Spleen (tissue), 11 donors: ENCODE data around the gene TARP.

Experiments
- DNase-seq: peaks from one replicate; pipeline ENCODE4 v3.0.0-alpha.2; 2020
- H3K27ac ChIP-seq, 8 donors: fragments of 200-600 bp; sonication (generic) in 7 of 8; 1 replicate in 4 of 8; 2 replicates in 4 of 8; pipeline versions ENCODE4 v1.5.0 to v1.8.0; 2016 to 2021; ENCODE audit warnings: inconsistent platforms in 4 of 8, mild to moderate bottlenecking in 4 of 8, moderate library complexity in 1 of 8
- H3K27me3 ChIP-seq, 7 donors: fragments of 200-600 bp; sonication (generic) in 6 of 7; replicated peaks in 1 of 7; 1 replicate in 4 of 7; 2 replicates in 3 of 7; pipeline versions ENCODE4 v1.5.0 to v1.8.0; 2016 to 2021; ENCODE audit warnings: inconsistent platforms in 3 of 7, mild to moderate bottlenecking in 1 of 7
- H3K36me3 ChIP-seq, 6 donors: fragments of 200-600 bp; sonication (generic) in 5 of 6; 1 replicate in 4 of 6; 2 replicates in 2 of 6; pipeline versions ENCODE4 v1.5.0 to v1.8.0; 2016 to 2021; ENCODE audit warnings: inconsistent platforms in 2 of 6
- H3K4me1 ChIP-seq, 6 donors: fragments of 200-600 bp; sonication (generic) in 5 of 6; 1 replicate in 3 of 6; 2 replicates in 3 of 6; pipeline versions ENCODE4 v1.5.0 to v1.8.0; 2016 to 2021; ENCODE audit warnings: inconsistent platforms in 3 of 6
- H3K4me3 ChIP-seq, 8 donors: fragments of 200-600 bp; sonication (generic) in 7 of 8; 1 replicate in 4 of 8; 2 replicates in 4 of 8; pipeline versions ENCODE4 v1.5.0 to v1.8.0; 2016 to 2021; ENCODE audit warnings: inconsistent platforms in 4 of 8, mild to moderate bottlenecking in 4 of 8, moderate library complexity in 2 of 8
- H3K9me3 ChIP-seq, 8 donors: fragments of 200-600 bp; sonication (generic) in 7 of 8; 1 replicate in 4 of 8; 2 replicates in 4 of 8; pipeline versions ENCODE4 v1.5.0 to v1.8.0; 2016 to 2021; ENCODE audit warnings: inconsistent platforms in 4 of 8
- POLR2A ChIP-seq, 3 donors: fragments of 450-650 bp; IDR thresholded peaks; one replicate each; pipeline ENCODE4 v1.5.1; 2017; ENCODE audit warnings: antibody characterized with exemption in 3 of 3, mild to moderate bottlenecking in 1 of 3
- POLR2AphosphoS5 ChIP-seq, 3 donors: sonication (generic); formaldehyde crosslinking; IDR thresholded peaks; one replicate each; pipeline ENCODE4 v1.5.1; 2017; ENCODE audit warnings: antibody characterized with exemption in 3 of 3
- WGBS, 5 donors: extraction: QIAGEN DNeasy Blood & Tissue Kit in 3 of 5; methylation state at CpG; one replicate each; pipeline versions ENCODE4 v1.1.5 to v1.1.7; 2013 to 2018; 5-methylcytosine and 5-hydroxymethylcytosine counted together
- intact Hi-C: fragments of 100-400 bp; cut with DNase I; formaldehyde crosslinking; loops from one replicate; pipeline ENCODE4 v1.15.0; 2023; ENCODE audit warnings: low total_unique reads
- TF ChIP-seq, protein P1 (sequence below), 11 experiments: fragments of 200-600 bp in 7 of 11; fragments of 450-650 bp in 4 of 11; sonication (generic) in 4 of 11; IDR thresholded peaks in 8 of 11; conservative IDR thresholded peaks in 3 of 11; 1 replicate in 7 of 11; 2 replicates in 4 of 11; pipeline versions ENCODE4 v1.4.0 to v1.8.0; 2016 to 2021; ENCODE audit warnings: antibody characterized with exemption in 11 of 11, inconsistent platforms in 4 of 11, mild to moderate bottlenecking in 1 of 11
- donor health status: healthy with polysubstance abuse.
- donor health status: DM: no; HTN: no; CAD: no; lungs with moderate emphysema.
- donor health status: DM: no; HTN: no; CAD: no.
- donor health status: Bipolar disorder and iron deficiency.
- donor health status: healthy.
- donor health status: DM: no; HTN: no; CAD: no.
- donor health status: DM: yes; HTN: yes; CAD: no.

The TARP gene

DNA sequence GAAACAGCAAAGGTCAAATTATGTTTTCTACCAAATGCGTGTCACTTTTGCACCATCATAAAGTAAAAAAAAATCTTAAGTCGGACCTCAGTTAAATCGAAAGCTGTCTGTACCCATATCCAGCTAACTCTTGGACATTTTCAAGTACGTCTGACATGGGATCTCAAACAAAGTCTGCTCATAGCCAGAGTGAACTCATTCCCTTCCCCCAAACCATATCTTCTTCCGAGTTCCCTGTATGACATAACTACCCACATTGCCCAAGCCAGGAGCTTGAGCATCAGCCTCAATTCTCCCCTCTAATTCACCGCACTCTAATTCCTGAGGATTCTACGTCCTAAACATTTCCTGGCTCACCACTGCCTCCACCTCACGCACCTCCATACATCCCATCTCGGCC, 44.8 kb upstream of the TARP start:
- H3K9me3 ChIP-seq = no peaks in the 10 kb centered on the region
- no peaks in the 10 kb centered on the region for H3K27me3 ChIP-seq
- H3K4me1 ChIP-seq = peaks cover 0 to 38% (median 11%) of the 10 kb centered on the region in 6 donors
- H3K4me3 ChIP-seq = peak overlapping the region in 1 of 8 donors; percentile 49
- DNase-seq = no peak
- intact Hi-C loops = no loop called here
- H3K27ac ChIP-seq = peak overlapping the region in 6 of 8 donors; percentile 27 to 88 (median 52)
- no peaks in the 10 kb centered on the region for H3K36me3 ChIP-seq
- WGBS, 5 donors = 50 to 77% (median 66%) methylated on average over 9 of the region's 9 CpGs
- TF ChIP-seq POLR2A (IDR thresholded peaks at IDR 0.05) (no peak), POLR2AphosphoS5 (IDR thresholded peaks at IDR 0.05) (no peak)
- TF ChIP-seq, protein P1, sequence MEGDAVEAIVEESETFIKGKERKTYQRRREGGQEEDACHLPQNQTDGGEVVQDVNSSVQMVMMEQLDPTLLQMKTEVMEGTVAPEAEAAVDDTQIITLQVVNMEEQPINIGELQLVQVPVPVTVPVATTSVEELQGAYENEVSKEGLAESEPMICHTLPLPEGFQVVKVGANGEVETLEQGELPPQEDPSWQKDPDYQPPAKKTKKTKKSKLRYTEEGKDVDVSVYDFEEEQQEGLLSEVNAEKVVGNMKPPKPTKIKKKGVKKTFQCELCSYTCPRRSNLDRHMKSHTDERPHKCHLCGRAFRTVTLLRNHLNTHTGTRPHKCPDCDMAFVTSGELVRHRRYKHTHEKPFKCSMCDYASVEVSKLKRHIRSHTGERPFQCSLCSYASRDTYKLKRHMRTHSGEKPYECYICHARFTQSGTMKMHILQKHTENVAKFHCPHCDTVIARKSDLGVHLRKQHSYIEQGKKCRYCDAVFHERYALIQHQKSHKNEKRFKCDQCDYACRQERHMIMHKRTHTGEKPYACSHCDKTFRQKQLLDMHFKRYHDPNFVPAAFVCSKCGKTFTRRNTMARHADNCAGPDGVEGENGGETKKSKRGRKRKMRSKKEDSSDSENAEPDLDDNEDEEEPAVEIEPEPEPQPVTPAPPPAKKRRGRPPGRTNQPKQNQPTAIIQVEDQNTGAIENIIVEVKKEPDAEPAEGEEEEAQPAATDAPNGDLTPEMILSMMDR (IDR thresholded peaks at IDR 0.05 in 8 of 11, conservative IDR thresholded peaks at IDR 0.05 in 3 of 11) = no peak

- no peaks in the 10 kb centered on the region for H3K9me3 ChIP-seq
- H3K36me3 ChIP-seq = no peaks in the 10 kb centered on the region
- WGBS, 5 donors = 29 to 48% (median 43%) methylated on average over 5 to 9 of the region's 9 CpGs
- intact Hi-C loops = no loop called here
- H3K4me1 ChIP-seq = peaks cover 0 to 46% (median 18%) of the 10 kb centered on the region in 6 donors
- H3K27me3 ChIP-seq = no peaks in the 10 kb centered on the region
- H3K4me3 ChIP-seq = peak overlapping the region in 1 of 8 donors; percentile 49
- DNase-seq = peak; percentile 78
- TF ChIP-seq, protein P1 (IDR thresholded peaks at IDR 0.05 in 8 of 11, conservative IDR thresholded peaks at IDR 0.05 in 3 of 11) = no peak
- no peak for TF ChIP-seq POLR2A (IDR thresholded peaks at IDR 0.05)
- peak; percentile 16 to 58 (median 56) for TF ChIP-seq POLR2AphosphoS5 (IDR thresholded peaks at IDR 0.05)
- peak overlapping the region in 5 of 8 donors; percentile 27 to 88 (median 58) for H3K27ac ChIP-seq
These were observed 44.1 kb upstream of the TARP start for GRCh38 chr7:38317515-38317914.

DNA sequence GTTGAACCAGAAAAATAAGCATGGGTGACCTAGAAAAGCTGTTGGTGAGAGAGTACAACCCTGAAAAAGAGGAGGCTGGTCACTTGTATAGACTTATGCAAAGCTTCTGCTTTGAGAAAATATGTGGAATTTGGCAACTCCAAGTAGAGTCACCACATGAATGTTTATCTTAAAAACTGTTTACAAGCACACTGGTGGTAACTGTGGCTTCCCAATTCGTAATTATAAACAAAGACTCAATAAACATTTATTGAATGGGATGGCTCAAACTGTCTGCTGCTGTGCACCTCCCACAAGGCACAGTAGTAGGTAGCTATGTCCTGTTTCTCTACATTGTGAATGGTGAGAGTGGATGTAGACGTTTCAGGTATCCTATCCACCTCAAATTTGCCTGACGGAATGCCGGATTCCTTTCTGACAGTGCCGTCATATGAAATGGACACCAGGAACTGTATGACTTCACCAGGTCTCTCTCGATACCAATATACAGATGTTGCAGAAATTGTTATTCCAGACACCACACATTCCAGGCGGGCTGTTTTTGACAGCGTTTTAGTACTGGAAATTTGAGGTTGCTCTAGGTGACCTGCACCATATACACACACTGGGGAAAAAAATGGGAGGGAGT, 43.4 kb upstream of the TARP start:
- Histone ChIP-seq H3K36me3 (no peaks in the 10 kb centered on the region), H3K9me3 (no peaks in the 10 kb centered on the region), H3K27me3 (no peaks in the 10 kb centered on the region), H3K27ac (peak overlapping the region in 5 of 8 donors; percentile 12 to 88 (median 58)), H3K4me3 (peak overlapping the region in 1 of 8 donors; percentile 49), H3K4me1 (peaks cover 0 to 52% (median 25%) of the 10 kb centered on the region in 6 donors)
- no peak for TF ChIP-seq POLR2A (IDR thresholded peaks at IDR 0.05)
- TF ChIP-seq, protein P1 (IDR thresholded peaks at IDR 0.05 in 8 of 11, conservative IDR thresholded peaks at IDR 0.05 in 3 of 11) = no peak
- TF ChIP-seq POLR2AphosphoS5 (IDR thresholded peaks at IDR 0.05) = no peak
- 72 to 80% (median 78%) methylated on average over 8 of the region's 8 CpGs for WGBS, 5 donors
- no peak for DNase-seq
- intact Hi-C loops = no loop called here

GRCh38 chr7:38315410-38315809, 42.0 kb upstream of the TARP start:
- TF ChIP-seq, protein P1 (IDR thresholded peaks at IDR 0.05 in 8 of 11, conservative IDR thresholded peaks at IDR 0.05 in 3 of 11) = no peak
- TF ChIP-seq POLR2A (IDR thresholded peaks at IDR 0.05) (no peak), POLR2AphosphoS5 (IDR thresholded peaks at IDR 0.05) (no peak)
- Histone ChIP-seq H3K27ac (peak overlapping the region in 4 of 8 donors; percentile 36 to 88 (median 68)), H3K9me3 (no peaks in the 10 kb centered on the region), H3K4me1 (peaks cover 0 to 67% (median 31%) of the 10 kb centered on the region in 6 donors), H3K36me3 (no peaks in the 10 kb centered on the region), H3K27me3 (peaks cover 0 to 8% (median 0%) of the 10 kb centered on the region in 7 donors), H3K4me3 (no peak overlapping the region)
- no peak for DNase-seq
- 45 to 66% (median 50%) methylated on average over 3 of the region's 3 CpGs for WGBS, 5 donors
- intact Hi-C loops = no loop called here
